ENCODE data around the gene PARD3. TPM values are rescaled to one million over a fixed set of nuclear protein-coding genes. Genes with fewer than 3 reads are reported as not detected.

Gene PARD3
- total and polyA plus RNA-seq, 2 experiments from 2014 or later, result 47.2 to 59.7 TPM

DNA sequence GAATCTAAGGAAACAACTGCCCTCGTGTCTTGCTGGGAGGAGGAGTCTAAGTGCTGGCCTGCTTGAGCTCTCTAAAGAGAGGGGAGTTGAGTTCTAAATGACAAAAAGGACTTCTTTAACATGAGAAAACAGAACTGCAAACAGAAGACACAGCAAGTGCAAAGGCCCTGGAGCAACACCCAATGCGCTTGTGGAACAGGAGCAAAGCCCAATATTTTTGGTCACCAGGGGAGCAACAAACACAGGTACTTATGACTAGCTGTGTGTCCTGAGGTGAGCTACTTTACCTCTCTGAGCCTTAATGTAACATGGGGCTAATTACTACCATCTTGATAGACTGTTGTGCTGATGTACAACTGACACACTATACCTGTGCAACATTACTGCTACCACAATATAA, 634.3 kb downstream of the PARD3 start:
- Histone ChIP-seq H3K9me3 (ENCODE audit: low read depth) (no peaks in the 10 kb centered on the region), H3K4me2 (no peak overlapping the region), H3K9me2 (replicated peaks; ENCODE audit: insufficient read depth) (no peaks in the 10 kb centered on the region), H3K27ac (no peak overlapping the region), H3K27me3 (no peaks in the 10 kb centered on the region), H3K36me3 (replicated peaks; ENCODE audit: insufficient read depth, low read depth) (no peaks in the 10 kb centered on the region), H3K4me1 (ENCODE audit: insufficient read depth) (peaks cover 15% of the 10 kb centered on the region), H3K79me2 (peaks cover 6% of the 10 kb centered on the region), H3K4me3 (no peak overlapping the region), H2AFZ (no peak overlapping the region), H4K20me1 (ENCODE audit: insufficient read depth, poor library complexity, severe bottlenecking) (no peaks in the 10 kb centered on the region)
- TF ChIP-seq, protein P1, sequence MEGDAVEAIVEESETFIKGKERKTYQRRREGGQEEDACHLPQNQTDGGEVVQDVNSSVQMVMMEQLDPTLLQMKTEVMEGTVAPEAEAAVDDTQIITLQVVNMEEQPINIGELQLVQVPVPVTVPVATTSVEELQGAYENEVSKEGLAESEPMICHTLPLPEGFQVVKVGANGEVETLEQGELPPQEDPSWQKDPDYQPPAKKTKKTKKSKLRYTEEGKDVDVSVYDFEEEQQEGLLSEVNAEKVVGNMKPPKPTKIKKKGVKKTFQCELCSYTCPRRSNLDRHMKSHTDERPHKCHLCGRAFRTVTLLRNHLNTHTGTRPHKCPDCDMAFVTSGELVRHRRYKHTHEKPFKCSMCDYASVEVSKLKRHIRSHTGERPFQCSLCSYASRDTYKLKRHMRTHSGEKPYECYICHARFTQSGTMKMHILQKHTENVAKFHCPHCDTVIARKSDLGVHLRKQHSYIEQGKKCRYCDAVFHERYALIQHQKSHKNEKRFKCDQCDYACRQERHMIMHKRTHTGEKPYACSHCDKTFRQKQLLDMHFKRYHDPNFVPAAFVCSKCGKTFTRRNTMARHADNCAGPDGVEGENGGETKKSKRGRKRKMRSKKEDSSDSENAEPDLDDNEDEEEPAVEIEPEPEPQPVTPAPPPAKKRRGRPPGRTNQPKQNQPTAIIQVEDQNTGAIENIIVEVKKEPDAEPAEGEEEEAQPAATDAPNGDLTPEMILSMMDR (IDR thresholded peaks at IDR 0.05; ENCODE audit: poor library complexity), result no peak
- TF ChIP-seq EZH2 (IDR thresholded peaks at IDR 0.05; ENCODE audit: borderline replicate concordance), result no peak
- 93% methylated on average over 2 of the region's 2 CpGs for WGBS (ENCODE audit: low lambda C conversion rate, missing lambda C conversion rate)
- no peak for DNase-seq (ENCODE audit: low spot score)

DNA sequence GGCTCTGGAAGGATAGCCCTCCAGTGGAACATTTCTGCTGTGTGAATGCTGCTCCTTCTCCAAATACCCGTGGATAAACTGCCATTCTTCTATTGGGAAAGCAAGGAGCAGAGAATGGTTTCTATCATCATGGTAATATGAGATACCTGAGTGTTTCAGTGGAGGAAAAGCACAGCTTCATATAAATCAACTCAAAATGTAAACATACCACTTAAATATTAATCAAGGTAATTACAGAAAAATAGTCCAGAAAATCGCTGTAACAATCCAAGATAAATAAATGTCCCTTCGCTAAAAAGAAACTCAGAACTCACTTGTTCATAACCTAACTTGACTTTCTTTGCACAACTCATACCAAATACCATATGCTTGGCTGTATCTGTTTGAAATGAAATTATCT, 635.8 kb downstream of the PARD3 start:
- Histone ChIP-seq H3K4me2 (no peak overlapping the region), H3K4me3 (no peak overlapping the region), H3K36me3 (replicated peaks; ENCODE audit: insufficient read depth, low read depth) (no peaks in the 10 kb centered on the region), H3K27ac (no peak overlapping the region), H3K4me1 (ENCODE audit: insufficient read depth) (peaks cover 14% of the 10 kb centered on the region), H3K9me3 (ENCODE audit: low read depth) (no peaks in the 10 kb centered on the region), H2AFZ (no peak overlapping the region), H3K9me2 (replicated peaks; ENCODE audit: insufficient read depth) (no peaks in the 10 kb centered on the region), H4K20me1 (ENCODE audit: insufficient read depth, poor library complexity, severe bottlenecking) (no peaks in the 10 kb centered on the region), H3K27me3 (no peaks in the 10 kb centered on the region), H3K79me2 (peaks cover 6% of the 10 kb centered on the region)
- 62% methylated on average over 3 of the region's 3 CpGs for WGBS (ENCODE audit: low lambda C conversion rate, missing lambda C conversion rate)
- TF ChIP-seq EZH2 (IDR thresholded peaks at IDR 0.05; ENCODE audit: borderline replicate concordance) (no peak), EZH2phosphoT487 (IDR thresholded peaks at IDR 0.05; ENCODE audit: low read depth, severe bottlenecking, unreplicated experiment) (no peak)
- TF ChIP-seq, protein P1 (IDR thresholded peaks at IDR 0.05; ENCODE audit: poor library complexity), result no peak
- DNase-seq (ENCODE audit: low spot score), result no peak

DNA sequence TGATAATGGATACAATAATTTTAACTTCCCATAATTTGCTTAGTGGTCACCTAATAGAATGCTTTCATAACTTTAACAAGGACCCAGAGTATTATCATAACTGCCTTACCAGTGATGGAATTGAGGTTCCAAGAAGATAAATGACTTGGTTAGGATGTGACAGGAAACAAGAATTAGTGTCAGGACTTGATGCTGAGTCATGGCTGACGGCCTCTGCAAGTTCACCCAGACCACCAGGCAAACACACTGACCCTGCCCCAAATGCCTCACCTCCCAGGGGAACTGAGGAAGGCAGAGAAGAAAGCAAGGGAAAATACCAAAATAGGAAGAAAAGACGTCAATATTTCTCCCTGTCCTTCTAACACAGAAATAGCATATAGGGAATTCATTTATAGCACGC, 636.3 kb downstream of the PARD3 start:
- H2AFZ ChIP-seq, result no peak overlapping the region
- no peaks in the 10 kb centered on the region for H3K27me3 ChIP-seq
- no peak overlapping the region for H3K27ac ChIP-seq
- TF ChIP-seq, protein P1 (IDR thresholded peaks at IDR 0.05; ENCODE audit: poor library complexity), result no peak
- no peak for TF ChIP-seq EZH2phosphoT487 (IDR thresholded peaks at IDR 0.05; ENCODE audit: low read depth, severe bottlenecking, unreplicated experiment)
- H3K4me1 ChIP-seq (ENCODE audit: insufficient read depth), result peaks cover 9% of the 10 kb centered on the region
- H3K79me2 ChIP-seq, result peaks cover 6% of the 10 kb centered on the region
- H3K4me3 ChIP-seq, result no peak overlapping the region
- H3K9me2 ChIP-seq (replicated peaks; ENCODE audit: insufficient read depth), result no peaks in the 10 kb centered on the region
- WGBS (ENCODE audit: low lambda C conversion rate, missing lambda C conversion rate), result 72% methylated on average over 3 of the region's 3 CpGs
- DNase-seq (ENCODE audit: low spot score), result no peak
- H3K4me2 ChIP-seq, result no peak overlapping the region
- no peaks in the 10 kb centered on the region for H4K20me1 ChIP-seq (ENCODE audit: insufficient read depth, poor library complexity, severe bottlenecking)
- H3K36me3 ChIP-seq (replicated peaks; ENCODE audit: insufficient read depth, low read depth), result no peaks in the 10 kb centered on the region
- no peaks in the 10 kb centered on the region for H3K9me3 ChIP-seq (ENCODE audit: low read depth)

DNA sequence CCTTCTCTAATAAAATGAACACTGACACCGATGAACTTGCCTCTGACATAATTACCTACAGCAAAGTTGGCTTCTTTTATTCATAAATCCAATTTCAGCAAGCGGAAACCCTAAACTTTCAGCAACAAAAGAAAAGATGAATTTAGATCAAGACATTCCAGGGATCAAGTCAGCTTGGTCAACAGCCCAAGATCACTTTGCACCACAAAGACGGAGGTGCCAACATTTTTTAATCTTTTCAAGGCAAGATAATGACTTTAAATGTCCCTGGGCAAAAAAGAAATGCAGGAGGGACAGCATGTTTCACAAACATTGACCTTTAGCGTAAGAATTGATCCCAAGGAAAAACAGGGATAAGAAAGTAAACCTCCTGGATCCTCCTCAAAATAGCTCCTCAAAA, 636.9 kb downstream of the PARD3 start:
- TF ChIP-seq EZH2phosphoT487 (IDR thresholded peaks at IDR 0.05; ENCODE audit: low read depth, severe bottlenecking, unreplicated experiment), result no peak
- TF ChIP-seq EZH2 (IDR thresholded peaks at IDR 0.05; ENCODE audit: borderline replicate concordance), result no peak
- no peak overlapping the region for H3K4me3 ChIP-seq

More for the DNA sequence above, 636.9 kb downstream of the PARD3 start:
- H4K20me1 ChIP-seq (ENCODE audit: insufficient read depth, poor library complexity, severe bottlenecking), result no peaks in the 10 kb centered on the region
- H3K27me3 ChIP-seq, result no peaks in the 10 kb centered on the region
- H3K27ac ChIP-seq, result no peak overlapping the region
- H3K9me2 ChIP-seq (replicated peaks; ENCODE audit: insufficient read depth), result no peaks in the 10 kb centered on the region
- peaks cover 6% of the 10 kb centered on the region for H3K79me2 ChIP-seq
- H3K4me2 ChIP-seq, result no peak overlapping the region
- no peak overlapping the region for H2AFZ ChIP-seq
- no peaks in the 10 kb centered on the region for H3K36me3 ChIP-seq (replicated peaks; ENCODE audit: insufficient read depth, low read depth)
- DNase-seq (ENCODE audit: low spot score), result no peak
- WGBS (ENCODE audit: low lambda C conversion rate, missing lambda C conversion rate), result 76% methylated on average over 4 of the region's 4 CpGs
- no peaks in the 10 kb centered on the region for H3K9me3 ChIP-seq (ENCODE audit: low read depth)
- peaks cover 7% of the 10 kb centered on the region for H3K4me1 ChIP-seq (ENCODE audit: insufficient read depth)
